Embryonic facial prominence (tissue), 1 donor: Measurements from ENCODE around the gene SCN4B.

Experiments
- DNase-seq: peaks from one replicate; pipeline ENCODE4 v3.0.0-alpha.2; 2016; ENCODE audit errors: extremely low spot score

The SCN4B gene

DNA sequence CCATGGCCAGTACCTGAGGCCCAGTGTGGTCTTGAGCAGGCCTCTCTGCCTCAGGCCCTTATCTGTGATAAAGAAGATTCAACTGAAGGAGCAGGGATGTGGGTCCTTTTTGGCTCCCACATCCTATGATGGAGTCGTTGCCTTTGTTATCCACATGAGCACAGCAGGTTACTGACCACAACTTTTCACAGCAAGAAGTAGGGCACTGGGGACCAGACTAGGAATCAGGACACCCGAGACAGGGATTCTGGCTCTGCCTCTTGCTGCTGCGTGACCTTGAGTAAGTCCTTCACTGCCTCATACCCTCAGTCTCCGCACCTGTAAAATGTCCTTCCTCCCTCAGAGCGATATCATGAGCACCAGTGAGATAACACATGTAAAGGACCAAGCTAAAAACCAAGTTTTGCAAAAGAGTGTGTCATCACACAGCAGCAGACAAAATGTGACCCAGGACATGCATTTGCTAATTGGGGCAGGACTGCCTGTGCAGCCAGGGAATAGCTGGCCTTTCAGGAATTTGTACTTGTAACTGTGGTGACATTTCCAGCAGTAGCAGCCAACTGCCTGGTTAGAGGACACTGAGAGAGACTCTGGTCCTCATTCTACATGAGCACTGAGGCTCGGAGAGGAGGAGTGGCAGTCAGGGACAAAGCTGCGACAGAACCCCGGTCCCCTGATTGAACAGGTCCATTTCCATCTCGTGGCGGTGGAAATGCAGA is 52.6 kb downstream of the SCN4B start:
- no peak for DNase-seq

GRCh38 chr11:118098996-118099837 is 53.4 kb downstream of the SCN4B start:
- no peak for DNase-seq

GRCh38 chr11:118095967-118096367 is 56.7 kb downstream of the SCN4B start:
- no peak for DNase-seq

DNA sequence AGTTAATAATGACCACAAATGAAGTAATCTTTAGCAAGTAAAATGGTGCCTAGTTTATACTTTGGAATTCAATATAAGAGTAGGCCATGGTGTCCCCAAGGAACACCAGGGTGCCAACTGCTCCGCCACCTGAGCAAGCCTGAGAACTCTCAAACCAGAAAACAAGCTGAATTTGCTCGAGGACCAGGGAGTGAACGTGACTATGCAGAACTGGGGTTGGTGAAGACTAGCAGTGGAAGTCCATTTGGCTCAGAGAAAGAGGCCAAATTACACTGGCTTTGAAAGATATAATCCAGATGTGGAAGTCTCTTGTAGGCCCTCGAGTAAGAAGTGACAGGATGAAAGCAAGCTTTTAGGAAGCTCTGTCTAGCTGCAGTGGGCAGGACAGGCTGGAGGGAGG is 57.1 kb downstream of the SCN4B start:
- DNase-seq: no peak

GRCh38 chr11:118092907-118093571 is 59.6 kb downstream of the SCN4B start:
- DNase-seq: no peak

- no peak for DNase-seq
These were observed 60.9 kb downstream of the SCN4B start for GRCh38 chr11:118091690-118092089.

DNA sequence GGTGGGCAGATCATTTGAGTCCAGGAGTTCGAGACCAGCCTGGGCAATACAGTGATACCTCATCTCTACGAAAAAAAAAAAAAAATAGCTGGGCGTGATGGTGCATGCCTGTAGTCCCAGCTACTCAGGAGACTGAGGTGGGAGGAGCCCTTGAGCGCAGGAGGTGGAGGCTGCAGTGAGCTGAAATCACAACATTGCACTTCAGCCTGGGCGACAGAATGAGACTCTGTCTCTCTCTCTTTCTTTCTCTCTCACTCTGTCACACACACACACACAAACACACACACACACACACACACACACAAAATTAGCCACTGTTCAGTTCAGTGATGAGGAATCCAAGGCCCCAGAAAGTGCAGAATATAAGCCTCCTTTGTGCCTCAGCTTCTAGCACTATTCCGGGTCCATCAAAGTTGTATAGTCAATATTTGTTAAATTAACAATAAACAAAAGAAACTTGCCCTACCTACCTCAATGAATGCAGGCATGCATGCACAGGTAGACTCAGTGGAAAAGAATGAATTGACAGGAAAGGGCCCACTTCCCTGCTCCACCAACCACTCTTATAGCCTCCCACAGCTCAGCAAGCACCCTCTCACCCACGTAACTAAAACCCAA is 62.0 kb downstream of the SCN4B start:
- DNase-seq: no peak

- no peak for DNase-seq
These were observed 64.1 kb downstream of the SCN4B start for GRCh38 chr11:118088531-118088930.

GRCh38 chr11:118087931-118088330 is 64.7 kb downstream of the SCN4B start:
- no peak for DNase-seq

- DNase-seq: no peak
These were observed 65.5 kb downstream of the SCN4B start, which contains the start of gene SMIM35 for GRCh38 chr11:118086913-118087768. TSS of gene SMIM35 (minus strand) at chr11:118086963. CDS start at chr11:118086757, 206 bp downstream.

DNA sequence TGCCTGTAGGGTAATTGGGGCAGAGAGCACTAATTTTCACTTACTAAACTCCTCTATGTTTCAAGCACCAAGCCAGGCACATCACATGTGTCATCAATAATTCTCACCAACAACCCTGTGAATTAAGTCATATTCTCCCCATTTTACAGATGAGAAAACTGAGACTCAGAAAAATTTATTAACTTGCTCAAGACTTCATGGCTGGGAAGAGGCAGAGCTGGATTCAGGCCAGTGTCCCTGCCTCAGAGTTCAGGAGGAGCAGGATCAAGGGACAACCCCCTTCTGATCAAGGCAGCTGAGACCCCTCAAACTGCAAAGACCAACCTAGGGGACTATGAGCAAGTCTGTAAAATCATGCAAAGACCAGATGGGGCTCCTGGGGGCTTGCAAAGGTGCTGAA is 68.0 kb downstream of the SCN4B start:
- DNase-seq: no peak

GRCh38 chr11:118084247-118084646 is 68.4 kb downstream of the SCN4B start:
- no peak for DNase-seq
